Activated CD4-positive, CD25-positive, alpha-beta regulatory T cell treated with anti-CD3 and anti-CD28 coated beads, Interleukin-2, amount 50 U/mL, for 24 hours (primary cell): ENCODE results near the gene ZGLP1.

Experiments used
- ATAC-seq, 2 donors: fragments of 150-1000 bp; cut with Tn5 transposase; one replicate each; pipeline ENCODE4 v1.10.0; 2021; ENCODE audit warnings: mild to moderate bottlenecking in 1 of 2, moderate library complexity in 1 of 2

ZGLP1 gene

DNA sequence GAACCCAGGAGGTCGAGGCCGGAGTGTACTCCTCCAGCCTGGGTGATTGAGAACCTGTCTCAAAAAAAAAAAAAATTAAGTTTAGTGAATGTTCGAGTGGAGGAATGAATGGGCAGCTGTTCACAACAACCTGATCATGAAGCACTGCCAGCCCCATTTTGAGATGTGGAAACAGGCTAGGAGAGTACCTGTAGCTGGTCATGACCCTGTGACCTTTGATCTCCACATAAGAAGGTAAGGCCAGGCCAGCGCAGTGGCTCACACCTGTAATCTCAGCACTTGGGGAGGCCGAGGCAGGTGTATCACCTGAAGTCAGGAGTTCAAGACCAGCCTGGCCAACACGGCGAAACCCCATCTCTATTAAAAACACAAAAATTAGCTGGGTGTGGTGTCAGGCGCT, 16.1 kb upstream of the ZGLP1 start:
- ATAC-seq: no peak

DNA sequence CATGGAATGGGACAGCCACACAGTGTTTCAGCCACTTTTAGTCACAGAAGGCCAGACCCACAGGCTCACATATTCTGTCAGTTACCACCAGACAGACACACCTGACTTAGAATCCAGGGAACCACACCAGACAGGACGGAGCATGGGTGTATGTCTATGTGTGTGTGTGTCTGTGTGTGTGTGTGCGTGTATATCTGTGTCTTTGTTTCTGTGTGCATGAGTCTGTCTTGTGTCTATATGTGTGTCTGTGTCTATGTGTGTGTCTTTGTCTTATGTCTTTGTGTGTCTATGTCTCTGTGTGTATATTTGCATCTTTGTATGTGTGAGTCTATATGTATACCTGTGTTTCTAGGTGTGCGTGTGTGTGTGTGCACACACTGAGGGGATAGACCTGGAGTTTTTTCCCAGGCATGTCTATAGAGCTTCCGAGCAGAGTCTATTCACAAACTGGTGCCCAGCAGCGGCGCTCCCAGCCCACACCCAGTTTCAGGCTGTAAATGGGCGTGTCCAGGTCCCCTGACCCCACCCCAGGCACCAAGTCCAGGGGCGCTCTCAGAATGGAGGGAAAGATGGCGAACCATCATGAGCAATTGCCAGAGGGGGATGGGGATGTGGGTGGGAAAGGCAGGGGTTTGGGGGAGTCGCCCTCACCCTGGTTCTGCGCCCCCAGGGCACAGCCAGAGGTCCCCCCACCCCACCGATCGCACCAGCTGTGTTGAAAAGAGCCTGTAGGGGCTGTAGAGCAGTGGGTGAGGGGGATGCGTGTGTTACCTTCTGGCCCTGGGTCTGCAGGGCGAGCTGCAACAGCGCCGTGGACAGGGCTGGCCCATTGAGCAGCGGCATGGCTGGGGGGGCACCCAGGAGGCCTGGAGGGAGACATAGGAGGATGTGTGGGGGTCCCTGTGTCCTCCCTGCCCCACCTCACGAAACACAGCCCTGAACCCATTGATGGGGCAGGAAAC, 12.5 kb upstream of the ZGLP1 start:
- ATAC-seq: no peak

DNA sequence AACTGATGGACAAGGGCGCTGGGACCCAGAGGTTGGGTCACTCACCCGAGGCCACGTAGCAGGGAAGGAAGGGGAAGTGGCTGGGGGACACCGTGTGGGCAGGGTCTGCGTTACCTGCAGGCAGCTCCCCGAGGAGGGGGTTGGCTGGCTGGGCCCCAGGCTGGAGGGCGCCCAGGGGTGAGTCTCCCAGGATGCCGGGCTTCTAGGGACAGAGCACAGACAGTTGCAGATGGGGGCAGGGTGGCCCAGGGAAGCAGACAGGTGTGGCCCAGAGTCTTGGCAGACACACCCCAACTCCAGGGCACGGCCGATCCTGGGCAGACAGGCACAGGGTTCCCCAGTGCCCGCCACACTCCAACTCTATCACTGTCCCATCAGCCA, 11.8 kb upstream of the ZGLP1 start:
- peak in 1 of 2 donors; percentile 5 for ATAC-seq

DNA sequence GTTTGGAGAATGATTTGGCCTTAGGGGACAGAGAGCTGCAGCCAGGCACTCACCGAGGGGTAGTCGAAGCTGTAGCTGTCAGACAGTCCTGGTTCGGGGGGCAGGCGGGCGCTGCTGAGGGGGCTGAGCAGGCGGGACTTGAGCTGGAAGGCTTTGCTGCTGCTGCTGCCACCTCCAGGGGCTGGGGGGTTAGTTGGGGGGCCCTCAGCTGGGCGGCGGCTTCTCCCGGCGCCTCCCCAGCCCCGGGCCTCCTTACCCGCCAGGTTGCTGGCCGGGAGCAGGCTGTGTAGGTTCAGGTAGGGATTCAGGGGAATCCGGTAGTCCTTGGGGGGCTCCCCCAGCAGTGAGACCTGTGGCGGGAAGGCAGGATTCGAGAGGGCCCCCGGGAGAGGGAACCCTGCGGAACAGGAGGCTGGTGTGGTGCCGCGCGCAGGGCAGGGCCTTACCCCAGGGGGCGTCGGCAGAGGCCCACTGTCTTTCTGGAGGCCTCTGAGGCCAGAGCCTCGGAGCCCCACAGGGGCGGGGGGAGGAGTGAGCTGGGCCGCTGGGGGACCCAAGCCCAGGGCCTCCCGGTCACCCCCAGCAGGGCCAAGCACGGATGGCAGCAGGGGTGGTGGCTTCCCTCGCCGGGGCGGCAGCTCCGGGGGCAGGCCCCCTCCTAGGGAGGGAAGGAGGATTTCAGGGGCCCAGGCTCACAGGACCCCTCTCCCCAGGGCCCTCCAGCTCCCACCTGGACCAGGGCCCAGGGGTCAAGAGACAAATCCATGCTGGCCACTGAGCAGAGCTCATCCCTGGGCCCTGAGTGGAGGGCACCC, 11.2 kb upstream of the ZGLP1 start:
- no peak for ATAC-seq

DNA sequence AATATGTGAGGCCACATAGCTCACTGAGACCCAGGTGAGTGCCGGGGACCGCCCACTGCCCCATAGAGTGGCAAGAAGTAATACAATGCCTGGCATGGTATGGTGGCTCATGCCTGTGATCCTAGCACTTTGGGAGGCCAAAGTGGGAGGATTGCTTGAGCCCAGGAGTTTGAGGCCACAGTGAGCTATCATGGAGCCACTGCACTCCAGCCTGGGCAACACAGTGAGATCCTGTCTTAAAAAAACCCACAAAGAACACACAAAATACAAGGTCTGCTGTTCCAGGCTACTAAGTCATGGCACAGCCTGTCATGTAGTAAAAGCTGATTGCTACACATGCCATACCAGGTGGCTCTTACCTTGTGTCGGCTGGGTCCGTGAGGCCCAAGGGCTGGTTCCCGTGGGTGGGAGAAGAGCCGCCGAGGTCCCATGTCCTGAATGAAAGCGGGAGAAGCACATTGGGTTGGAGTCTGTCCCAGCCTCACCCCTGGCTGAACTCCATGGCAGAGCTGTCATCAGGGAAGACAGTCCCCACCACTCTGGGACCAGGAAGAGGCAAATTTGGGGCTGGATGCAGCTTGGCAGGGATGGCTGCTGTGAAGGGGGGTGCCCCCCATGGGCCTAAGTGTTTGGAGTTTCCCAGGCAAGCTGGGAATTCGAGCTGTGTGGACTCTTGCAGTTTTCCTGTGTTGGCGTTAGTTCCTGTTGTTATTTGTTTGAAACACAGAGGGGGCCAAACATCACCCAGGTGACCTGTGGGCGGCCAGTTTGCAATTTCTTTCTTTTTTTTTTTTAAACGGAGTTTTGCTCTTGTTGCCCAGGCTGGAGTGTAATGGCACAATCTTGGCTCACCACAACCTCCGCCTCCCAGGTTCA, 9.4 kb upstream of the ZGLP1 start:
- no peak for ATAC-seq

DNA sequence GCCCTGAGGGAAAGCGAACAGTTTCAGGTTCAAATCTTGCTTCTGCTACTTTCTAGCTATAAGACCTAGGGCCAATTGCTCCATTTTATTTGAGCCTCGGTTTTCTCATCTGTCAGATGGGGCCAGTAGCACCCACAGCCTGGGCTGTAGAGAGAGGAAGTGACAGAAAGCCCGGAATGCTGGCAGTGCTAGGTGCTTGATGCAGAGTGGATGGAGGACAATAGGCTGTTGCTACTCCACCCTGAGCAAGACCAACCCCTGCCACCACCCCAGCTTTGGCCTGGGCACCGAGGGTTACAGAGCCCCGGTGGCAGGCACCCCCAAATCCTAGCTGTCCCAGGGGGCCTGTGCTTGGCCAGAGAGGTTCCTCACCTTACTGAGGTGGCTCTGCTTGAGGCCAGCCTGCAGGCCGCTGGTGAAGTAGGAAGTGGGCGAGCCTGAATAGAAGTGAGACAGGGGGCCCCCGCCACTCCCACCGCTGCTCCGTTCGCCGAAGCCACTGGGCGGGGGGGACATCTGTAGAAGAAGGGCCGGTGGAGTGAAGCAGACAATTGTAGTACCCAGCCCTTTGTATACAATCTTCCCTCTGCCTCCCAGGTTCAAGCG, 8.3 kb upstream of the ZGLP1 start:
- ATAC-seq: no peak

DNA sequence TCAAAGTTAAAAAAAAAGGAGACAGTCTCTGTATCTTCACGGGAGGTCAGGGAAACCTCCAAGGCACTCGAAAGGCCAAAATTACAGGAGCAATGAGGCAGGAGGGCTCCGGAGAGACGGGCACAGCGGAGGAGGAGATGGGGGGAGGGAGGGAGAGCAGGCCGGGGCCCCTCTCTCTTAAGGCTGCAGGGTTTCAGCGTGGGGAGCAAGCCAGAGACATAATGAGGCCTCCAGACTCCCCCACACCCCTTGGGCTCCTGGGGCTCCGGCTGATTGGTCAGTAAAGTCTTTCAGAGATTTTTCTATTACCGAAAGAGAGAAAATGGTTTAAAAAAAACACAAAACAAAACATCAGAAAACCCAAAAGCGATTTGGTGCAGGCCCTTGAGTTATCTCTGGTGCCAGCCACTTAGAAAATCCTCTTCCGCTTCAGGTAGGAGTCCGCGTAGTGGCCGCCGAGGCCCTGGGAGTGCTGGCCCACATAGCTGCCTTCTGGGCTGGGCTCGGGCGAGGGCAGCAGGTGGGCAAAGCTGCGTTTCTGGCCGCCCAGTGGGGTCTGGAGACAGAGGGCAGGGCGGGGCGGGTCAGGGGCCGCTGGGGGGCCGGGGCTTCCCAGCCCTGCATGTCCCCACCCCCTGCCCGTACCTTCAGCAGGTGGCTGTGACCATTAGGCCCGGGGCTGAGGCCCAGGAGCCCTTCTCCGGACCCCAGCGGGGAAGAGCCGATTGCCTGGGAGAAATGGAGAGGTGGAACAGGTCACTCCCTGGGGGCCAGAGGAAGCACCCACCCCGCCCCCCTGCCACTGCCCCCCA, 7.6 kb upstream of the ZGLP1 start:
- ATAC-seq: no peak

DNA sequence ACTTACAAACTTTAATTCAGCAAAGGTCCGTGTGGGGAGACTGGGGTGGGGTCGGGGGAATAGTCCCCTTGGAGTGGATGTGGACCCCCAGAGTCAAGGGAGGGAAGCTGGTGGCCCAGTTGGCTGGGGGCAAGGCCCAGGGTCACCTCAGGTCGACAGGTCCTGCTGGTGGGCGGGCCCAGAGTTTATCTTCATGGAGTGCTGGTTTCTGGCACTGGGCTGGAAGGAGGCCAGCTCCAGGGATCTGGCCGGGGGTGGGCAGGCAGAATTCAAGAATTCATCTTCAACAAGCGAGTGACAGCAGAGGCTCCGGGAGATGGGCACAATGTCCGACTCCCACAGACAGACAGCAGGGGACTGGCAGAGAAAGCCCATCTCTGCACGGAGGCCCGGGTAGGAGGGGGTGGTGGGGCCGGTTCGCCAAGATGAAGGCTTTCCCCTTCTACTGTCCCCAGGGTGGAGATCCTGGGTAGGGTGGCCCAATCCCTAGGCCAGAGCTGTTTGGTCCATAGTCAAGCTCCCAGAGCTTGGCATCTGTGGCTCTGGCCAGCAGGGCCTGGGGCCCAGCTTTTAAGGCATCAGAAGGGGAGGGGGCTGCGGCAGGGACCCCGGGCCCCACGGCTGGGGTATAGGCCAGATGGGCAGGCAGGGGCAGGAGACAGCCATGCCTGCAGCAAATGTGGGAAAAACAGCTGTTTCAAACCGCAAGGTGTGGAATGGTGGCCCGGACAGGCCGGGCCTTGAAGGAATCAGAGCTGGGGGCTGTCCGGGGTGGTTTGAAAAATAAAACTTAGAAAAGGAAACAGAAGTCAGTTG, 6.8 kb upstream of the ZGLP1 start:
- ATAC-seq: no peak

DNA sequence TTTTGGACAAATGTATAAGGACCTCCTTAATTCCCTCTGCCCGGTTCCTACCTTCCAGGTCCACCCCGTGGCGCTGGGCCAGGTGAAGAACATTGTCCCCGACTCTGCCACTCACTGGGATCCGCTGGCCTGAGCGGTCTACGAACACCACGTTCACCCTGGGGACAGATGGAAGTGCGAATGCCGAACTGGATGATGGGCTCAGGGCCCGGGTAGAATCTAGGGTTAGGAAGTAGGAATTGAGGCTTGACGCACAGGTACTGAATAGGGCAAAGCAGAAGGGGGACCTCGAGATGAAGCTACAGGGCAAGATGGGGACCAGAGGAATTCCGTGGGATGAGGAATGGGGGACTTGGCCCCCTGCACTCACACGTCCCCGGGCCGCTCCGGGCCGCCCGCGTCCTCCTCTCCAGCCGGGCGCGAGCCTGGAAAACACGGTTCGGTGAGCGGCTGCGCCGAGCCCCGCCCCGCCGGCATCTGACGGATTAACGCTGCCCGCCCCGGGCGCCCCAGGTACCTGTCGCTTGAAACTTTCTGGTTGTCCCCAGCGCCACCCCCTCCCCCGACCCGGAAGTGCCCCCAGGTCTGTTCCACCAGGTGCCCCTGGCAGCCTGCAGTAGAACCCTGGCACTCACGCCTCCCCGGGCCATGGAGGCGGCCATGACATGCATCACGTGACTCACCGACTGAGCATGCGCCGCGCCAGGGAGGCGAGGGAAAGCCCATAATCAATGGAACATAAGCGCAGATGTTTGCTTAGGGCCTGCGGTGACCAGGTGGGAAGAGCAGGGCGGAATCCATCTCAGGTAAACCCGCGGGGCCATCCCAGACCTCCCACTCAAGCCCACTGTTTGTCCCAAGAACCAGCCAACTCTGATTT, 6.0 kb upstream of the ZGLP1 start, which contains the start of gene FDX2:
Gene FDX2, minus strand, starts transcription at position 681 of the 880 bp plus-strand sequence. Its CDS starts 19 bp downstream, at position 662.
- peak; percentile 89 to 93 for ATAC-seq

DNA sequence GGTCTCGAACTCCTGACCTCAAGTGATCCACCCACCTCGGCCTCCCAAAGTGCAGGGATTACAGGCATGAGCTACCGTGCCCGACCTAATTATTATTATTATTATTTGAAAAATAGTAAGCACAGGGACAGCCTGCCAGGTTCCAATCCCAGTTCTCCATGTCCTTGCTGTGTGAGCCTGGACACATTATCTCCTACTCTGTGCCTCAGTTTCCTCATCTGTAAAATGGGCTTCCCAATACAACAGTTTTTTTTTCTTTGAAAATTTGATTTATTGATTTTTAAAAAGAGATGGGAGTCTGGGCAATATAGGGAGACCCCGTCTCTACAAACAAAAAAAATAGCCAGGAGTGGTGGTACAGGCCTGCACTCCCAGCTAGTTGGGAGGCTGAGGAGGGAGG, 3.3 kb downstream of the ZGLP1 start:
- ATAC-seq: no peak

DNA sequence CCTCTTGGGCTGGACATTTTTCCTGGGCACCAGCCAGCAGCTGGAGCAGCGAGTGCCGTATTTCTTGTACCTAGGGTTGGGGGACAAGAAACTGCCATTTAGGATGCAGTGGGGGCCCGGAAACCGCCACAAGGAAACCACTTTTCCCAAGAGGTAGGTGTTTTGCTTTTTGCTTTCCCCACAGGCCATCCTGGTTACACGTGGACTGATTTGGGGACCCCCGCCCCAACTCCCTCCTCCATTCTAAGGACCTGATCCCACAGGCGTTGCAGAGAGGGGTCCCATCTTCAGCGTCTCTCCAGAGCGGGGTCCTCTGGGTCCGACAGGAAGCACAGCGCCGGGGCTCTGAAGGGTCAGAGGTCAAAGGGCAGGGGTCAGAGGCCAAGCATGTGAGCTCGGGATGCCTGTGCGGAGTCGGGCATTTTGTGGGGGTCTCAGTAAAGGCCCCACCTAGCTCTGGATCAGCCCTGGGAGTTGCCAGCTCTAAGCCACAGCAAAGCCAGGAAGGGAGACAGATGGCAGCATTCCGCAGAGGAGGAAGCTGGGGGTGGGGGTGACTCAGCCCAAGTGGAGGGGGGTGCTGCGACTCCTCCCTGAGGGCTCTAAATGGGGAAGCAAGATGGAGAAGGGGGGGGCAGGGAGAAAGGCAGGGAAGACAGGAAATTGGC, 4.3 kb downstream of the ZGLP1 start:
- no peak for ATAC-seq

DNA sequence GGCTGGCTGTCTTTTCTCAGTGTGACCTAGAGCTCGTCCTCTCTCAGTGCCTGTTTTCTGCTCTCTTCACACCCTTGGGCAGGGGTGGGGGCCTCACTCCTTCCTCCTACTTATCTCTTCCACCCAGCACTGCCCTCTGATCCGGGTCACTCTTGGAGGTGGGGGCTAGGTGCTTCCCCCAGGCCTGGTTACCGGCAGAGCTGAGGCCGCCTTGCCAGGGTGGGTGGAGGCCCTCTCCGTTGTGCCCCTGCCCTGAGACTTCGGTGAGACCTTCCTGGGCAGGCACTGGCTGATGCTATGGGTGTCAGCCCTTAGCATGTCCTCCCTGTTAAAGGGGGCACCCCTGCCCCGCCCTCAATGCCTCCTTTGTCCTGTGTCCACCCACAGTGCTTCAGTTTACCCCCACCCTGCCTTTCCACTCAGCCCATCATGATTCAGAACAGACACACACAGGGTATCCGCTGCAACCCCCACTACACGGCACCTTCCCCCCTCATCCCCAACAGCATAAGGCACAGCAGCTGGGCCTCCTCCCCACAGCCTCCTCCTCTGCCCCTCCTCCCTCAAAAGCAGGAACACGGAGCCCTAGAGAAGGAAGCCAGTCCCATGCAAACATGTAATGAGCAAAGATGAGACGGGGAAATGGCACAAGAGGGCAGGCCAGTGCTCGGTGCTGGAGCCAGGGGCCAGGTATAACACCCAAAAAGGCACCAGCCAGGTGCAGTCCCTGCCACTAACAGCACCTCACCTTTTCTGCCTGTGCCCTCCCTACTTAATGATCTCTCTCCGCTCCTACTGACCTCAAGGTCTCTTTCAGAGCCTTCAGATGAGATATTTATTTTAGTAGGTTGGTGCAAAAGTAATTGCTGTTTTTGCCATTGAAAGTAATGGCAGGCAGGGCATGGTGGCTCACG, 9.8 kb downstream of the ZGLP1 start:
- ATAC-seq: no peak

DNA sequence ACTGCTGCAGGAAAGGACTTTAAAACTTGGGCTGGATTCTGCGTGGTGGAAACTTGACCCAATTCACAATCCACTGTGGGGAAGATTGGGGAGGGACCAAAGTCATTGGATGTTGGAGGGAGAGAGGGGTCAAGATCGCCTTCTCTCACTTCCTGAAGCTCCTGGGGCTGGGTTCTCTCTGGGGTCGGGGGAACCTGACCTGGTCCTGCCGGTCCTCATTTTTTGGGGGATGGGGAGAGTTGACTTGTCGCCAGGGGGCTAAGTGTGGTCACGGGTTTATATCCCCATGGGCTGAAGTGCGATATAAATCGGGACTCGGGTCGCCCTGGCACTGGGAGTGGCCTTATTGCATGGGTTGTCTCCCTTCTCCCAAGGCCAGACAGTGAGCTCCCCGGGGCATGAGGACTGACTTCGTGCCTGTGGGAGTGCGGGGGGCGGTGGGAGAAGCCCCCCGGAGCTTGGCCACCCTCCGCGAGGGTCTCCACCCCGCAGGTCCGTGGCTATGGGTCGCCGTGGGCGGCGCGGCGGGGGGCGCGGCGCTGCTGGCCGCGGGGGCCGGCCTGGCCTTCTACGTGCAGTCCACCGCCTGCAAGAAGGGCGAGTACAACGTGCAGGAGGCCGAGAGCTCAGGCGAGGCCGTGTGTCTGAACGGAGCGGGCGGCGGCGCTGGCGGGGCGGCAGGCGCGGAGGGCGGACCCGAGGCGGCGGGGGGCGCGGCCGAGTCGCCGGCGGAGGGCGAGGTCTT, 13.6 kb downstream of the ZGLP1 start:
- ATAC-seq: no peak

DNA sequence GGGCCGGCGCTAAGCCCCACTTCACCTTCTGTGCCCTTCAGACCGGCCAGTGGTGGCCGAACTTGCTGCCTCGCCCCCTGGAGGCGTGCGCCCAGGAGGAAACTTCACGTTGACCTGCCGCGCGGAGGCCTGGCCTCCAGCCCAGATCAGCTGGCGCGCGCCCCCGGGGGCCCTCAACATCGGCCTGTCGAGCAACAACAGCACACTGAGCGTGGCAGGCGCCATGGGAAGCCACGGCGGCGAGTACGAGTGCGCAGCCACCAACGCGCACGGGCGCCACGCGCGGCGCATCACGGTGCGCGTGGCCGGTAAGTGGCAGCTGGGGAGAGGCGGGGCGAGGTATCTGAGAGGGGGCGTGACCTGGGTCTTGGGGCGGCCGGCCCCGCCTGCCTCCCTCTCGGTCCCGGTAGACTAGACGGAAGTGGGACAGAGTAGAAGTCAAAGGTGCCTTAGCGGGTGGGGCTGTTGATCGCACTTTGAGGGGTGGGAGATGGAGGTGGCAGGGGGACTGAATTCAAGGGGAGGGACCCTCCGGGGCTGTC, 14.2 kb downstream of the ZGLP1 start:
- ATAC-seq: peak; percentile 66 to 76

DNA sequence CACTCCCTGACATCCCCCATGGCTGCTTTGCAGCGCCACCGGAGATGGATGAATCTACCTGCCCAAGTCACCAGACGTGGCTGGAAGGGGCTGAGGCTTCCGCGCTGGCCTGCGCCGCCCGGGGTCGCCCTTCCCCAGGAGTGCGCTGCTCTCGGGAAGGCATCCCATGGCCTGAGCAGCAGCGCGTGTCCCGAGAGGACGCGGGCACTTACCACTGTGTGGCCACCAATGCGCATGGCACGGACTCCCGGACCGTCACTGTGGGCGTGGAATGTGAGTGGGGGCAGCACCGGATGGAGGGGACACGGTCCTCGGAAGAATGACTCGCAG, 15.3 kb downstream of the ZGLP1 start:
- no peak for ATAC-seq

DNA sequence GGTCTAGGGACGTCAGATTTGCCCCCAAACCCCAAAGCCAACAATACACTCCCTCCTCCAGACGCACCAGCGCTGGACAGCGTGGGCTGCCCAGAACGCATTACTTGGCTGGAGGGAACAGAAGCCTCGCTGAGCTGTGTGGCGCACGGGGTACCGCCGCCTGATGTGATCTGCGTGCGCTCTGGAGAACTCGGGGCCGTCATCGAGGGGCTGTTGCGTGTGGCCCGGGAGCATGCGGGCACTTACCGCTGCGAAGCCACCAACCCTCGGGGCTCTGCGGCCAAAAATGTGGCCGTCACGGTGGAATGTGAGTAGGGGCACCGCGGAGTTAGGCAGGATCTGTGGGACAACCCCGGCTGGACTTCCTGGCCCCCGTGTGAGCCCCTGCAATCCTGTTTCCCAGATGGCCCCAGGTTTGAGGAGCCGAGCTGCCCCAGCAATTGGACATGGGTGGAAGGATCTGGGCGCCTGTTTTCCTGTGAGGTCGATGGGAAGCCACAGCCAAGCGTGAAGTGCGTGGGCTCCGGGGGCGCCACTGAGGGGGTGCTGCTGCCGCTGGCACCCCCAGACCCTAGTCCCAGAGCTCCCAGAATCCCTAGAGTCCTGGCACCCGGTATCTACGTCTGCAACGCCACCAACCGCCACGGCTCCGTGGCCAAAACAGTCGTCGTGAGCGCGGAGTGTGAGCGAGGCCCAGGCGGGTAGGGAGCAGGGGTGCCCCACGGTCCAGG, 15.8 kb downstream of the ZGLP1 start:
- no peak for ATAC-seq
